ENCODE measurements around the gene EGR2. TPM values are rescaled to one million over a fixed set of nuclear protein-coding genes. Genes with fewer than 3 reads are reported as not detected.

EGR2 gene
- total RNA-seq, 2 donors from 2014 or later, result 4.2 to 5.9 TPM

DNA sequence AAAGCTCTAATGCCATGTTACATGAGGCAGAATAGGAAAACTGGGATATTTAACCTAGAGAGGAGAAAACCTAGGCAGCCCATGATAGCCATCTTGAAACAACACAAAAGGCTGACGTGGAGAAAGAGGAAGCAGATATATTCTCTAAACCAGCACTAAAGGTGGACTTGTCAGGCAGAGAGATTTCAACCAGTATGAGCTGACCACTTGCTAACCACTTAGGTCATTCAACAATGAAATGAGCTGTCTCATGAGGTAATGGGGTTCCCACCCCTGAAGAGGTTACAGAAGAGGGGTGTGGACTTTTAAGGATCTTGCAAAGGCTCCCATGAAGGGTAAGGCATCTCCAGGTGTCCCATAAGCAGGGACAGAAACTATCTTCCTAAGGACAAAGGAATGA lies 26.8 kb upstream of the EGR2 start:
- Histone ChIP-seq H3K36me3 (replicated peaks in 1 of 2; ENCODE audit: insufficient read depth in 1 of 2, low read depth in 2 of 2) (no peaks in the 10 kb centered on the region), H3K4me1 (no peaks in the 10 kb centered on the region), H3K27ac (no peak overlapping the region), H3K27me3 (no peaks in the 10 kb centered on the region), H3K4me3 (no peak overlapping the region), H3K9me3 (peaks cover 0 to 5% (median 0%) of the 10 kb centered on the region in 3 donors)
- TF ChIP-seq POLR2A (IDR thresholded peaks at IDR 0.05), result no peak
- TF ChIP-seq, protein P1, sequence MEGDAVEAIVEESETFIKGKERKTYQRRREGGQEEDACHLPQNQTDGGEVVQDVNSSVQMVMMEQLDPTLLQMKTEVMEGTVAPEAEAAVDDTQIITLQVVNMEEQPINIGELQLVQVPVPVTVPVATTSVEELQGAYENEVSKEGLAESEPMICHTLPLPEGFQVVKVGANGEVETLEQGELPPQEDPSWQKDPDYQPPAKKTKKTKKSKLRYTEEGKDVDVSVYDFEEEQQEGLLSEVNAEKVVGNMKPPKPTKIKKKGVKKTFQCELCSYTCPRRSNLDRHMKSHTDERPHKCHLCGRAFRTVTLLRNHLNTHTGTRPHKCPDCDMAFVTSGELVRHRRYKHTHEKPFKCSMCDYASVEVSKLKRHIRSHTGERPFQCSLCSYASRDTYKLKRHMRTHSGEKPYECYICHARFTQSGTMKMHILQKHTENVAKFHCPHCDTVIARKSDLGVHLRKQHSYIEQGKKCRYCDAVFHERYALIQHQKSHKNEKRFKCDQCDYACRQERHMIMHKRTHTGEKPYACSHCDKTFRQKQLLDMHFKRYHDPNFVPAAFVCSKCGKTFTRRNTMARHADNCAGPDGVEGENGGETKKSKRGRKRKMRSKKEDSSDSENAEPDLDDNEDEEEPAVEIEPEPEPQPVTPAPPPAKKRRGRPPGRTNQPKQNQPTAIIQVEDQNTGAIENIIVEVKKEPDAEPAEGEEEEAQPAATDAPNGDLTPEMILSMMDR (IDR thresholded peaks at IDR 0.05), result no peak
- WGBS, 2 donors, result 28 to 48% methylated on average over 1 of the region's 1 CpG
- no peak for DNase-seq
- ATAC-seq, result no peak
- intact Hi-C loops (cut with DNase I), result no loop called here

- Histone ChIP-seq H3K27ac (no peak overlapping the region), H3K27me3 (no peaks in the 10 kb centered on the region), H3K4me3 (no peak overlapping the region), H3K9me3 (no peaks in the 10 kb centered on the region), H3K36me3 (replicated peaks in 1 of 2; ENCODE audit: insufficient read depth in 1 of 2, low read depth in 2 of 2) (no peaks in the 10 kb centered on the region), H3K4me1 (no peaks in the 10 kb centered on the region)
- intact Hi-C loops (cut with DNase I), result no loop called here
- no peak for DNase-seq
- no peak for TF ChIP-seq POLR2A (IDR thresholded peaks at IDR 0.05)
- TF ChIP-seq, protein P1 (IDR thresholded peaks at IDR 0.05), result no peak
- ATAC-seq, result no peak
- WGBS, 2 donors, result 49 to 76% methylated on average over 2 of the region's 2 CpGs
Observed at GRCh38 chr10:62839590-62839989, 23.4 kb upstream of the EGR2 start.

GRCh38 chr10:62831346-62831745 lies 15.2 kb upstream of the EGR2 start:
- Histone ChIP-seq H3K27me3 (peaks cover 0 to 2% of the 10 kb centered on the region in 2 donors), H3K4me1 (no peaks in the 10 kb centered on the region), H3K36me3 (replicated peaks in 1 of 2; ENCODE audit: insufficient read depth in 1 of 2, low read depth in 2 of 2) (no peaks in the 10 kb centered on the region), H3K27ac (no peak overlapping the region), H3K9me3 (no peaks in the 10 kb centered on the region), H3K4me3 (no peak overlapping the region)
- DNase-seq (no peak), ATAC-seq (no peak)
- intact Hi-C loops (cut with DNase I), result no loop called here
- TF ChIP-seq, protein P1 (IDR thresholded peaks at IDR 0.05), result no peak
- no peak for TF ChIP-seq POLR2A (IDR thresholded peaks at IDR 0.05)
- 23 to 29% methylated on average over 2 of the region's 2 CpGs for WGBS, 2 donors

- TF ChIP-seq POLR2A (IDR thresholded peaks at IDR 0.05), result no peak
- TF ChIP-seq, protein P1 (IDR thresholded peaks at IDR 0.05), result no peak
- Histone ChIP-seq H3K36me3 (replicated peaks in 1 of 2; ENCODE audit: insufficient read depth in 1 of 2, low read depth in 2 of 2) (no peaks in the 10 kb centered on the region), H3K4me1 (no peaks in the 10 kb centered on the region), H3K27ac (no peak overlapping the region), H3K9me3 (no peaks in the 10 kb centered on the region), H3K27me3 (peaks cover 0 to 2% of the 10 kb centered on the region in 2 donors), H3K4me3 (no peak overlapping the region)
- WGBS, 2 donors, result 53 to 61% methylated on average over 4 of the region's 4 CpGs
- DNase-seq, result no peak
- intact Hi-C loops (cut with DNase I), result no loop called here
- no peak for ATAC-seq
Observed at GRCh38 chr10:62830679-62831078, 14.5 kb upstream of the EGR2 start.

DNA sequence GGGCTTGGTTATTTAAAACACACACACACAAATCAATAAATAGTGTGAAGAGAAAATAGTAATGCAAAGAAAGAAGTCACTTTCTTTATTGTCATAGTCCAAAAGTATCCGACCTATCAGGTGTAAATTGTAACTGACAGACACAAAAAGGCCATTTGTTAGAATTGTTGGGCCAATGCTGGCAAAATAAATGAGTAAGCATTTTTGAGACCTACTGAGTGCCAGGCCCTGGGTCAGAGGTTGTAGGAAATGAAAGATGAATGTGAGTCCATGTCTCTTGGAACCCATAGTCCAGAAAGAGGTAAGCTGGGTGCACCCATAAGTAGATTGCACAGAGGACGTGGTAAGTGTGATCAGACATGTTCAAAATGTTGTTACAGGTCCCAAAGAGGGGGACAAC lies 13.5 kb upstream of the EGR2 start:
- Histone ChIP-seq H3K4me3 (no peak overlapping the region), H3K27me3 (peaks cover 0 to 2% of the 10 kb centered on the region in 2 donors), H3K36me3 (replicated peaks in 1 of 2; ENCODE audit: insufficient read depth in 1 of 2, low read depth in 2 of 2) (no peaks in the 10 kb centered on the region), H3K27ac (no peak overlapping the region), H3K4me1 (no peaks in the 10 kb centered on the region), H3K9me3 (no peaks in the 10 kb centered on the region)
- DNase-seq, result no peak
- intact Hi-C loops (cut with DNase I), result no loop called here
- TF ChIP-seq POLR2A (IDR thresholded peaks at IDR 0.05), result no peak
- TF ChIP-seq, protein P1 (IDR thresholded peaks at IDR 0.05), result no peak
- WGBS, 2 donors, result 36 to 39% methylated on average over 2 of the region's 2 CpGs
- ATAC-seq, result no peak
